Measurements from ENCODE around the gene TM9SF4.

Gene TM9SF4

GRCh38 chr20:32130965-32131364, 21.5 kb downstream of the TM9SF4 start:
- no peak for DNase-seq

GRCh38 chr20:32132911-32133549, 23.5 kb downstream of the TM9SF4 start:
- no peak for DNase-seq

DNA sequence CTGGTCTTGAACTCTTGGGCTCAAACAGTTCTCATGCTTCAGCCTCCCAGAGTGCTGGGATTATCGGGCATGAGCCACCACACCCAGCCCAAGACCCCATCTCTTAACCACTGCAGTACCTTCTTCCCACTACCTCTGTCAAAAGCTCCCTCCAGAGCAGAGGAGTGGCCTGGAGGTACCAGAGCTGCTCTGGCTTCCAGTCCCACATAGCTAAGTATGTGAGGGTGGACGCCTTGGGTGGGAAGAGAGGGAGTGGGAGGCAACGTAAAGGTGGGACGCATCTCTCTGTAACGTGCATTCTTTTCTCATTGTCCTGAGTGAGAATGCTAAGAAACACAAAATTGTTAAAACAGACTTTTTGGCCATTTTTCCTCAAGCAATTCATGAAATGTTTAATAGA, 24.5 kb downstream of the TM9SF4 start:
- no peak for DNase-seq

DNA sequence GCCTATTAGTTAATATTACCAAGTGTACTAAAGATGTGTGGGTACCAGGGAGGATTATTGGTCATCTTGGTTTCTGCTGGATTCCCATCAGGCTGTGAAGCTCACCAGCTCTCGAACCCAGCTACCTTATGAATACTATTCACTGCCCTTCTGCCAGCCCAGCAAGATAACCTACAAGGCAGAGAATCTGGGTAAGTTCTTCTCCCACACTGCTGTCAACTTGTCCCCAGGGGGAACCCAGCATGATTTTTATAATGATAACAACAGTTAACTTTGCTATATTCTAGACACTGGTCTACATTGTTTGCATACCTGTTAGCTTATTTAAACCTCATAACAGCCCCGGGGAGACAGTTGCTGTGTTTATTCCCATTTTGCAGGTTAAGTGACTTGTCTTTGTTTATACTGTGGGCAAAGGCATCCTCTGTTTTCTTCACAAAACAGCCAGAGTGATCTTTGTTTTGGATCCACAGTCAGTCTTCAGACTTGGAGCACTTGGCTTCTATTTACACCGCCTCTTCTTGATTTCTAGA, 26.5 kb downstream of the TM9SF4 start:
- no peak for DNase-seq

DNA sequence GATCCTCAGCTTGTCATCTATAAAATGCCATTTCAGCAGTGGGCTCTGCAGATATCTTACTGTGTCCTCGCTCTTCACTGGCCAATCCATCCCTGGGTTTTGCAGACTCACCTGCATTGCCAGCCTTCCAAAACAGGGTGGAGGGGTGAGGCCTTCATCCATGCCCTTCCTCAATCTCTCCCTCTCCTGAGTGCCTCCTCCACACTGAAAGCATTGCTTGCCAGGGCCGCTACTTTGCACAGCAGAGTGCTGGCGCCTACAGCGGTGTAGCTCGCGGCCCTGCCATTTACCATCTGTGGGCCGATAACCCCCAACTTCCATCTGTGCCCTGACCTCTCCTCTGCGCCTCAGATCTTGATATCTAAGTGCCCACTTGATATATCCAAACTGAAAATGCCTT, 29.4 kb downstream of the TM9SF4 start:
- DNase-seq: no peak

- DNase-seq: no peak
Measured at GRCh38 chr20:32139947-32140346, 30.4 kb downstream of the TM9SF4 start.

DNA sequence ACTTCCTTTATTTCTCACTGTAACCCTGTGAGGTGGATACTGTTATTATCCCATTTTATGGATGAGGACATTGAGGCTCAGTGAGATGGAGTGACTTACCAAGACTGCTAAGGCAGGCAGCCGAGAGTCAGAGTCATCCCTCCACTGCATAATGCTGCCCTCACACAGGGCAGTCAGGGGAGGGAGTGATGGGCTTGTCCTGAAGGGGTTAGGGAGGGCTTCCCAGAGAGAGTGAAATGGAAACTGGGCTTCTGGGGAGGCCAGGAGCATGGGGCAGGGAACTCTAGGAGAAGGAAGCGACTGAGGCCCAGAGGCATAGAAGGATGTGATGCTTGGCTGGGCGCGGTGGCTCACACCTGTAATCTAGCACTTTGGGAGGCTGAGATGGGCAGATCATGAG, 31.1 kb downstream of the TM9SF4 start:
- DNase-seq: no peak

GRCh38 chr20:32141465-32141980, 32.0 kb downstream of the TM9SF4 start:
- no peak for DNase-seq

GRCh38 chr20:32142088-32142487, 32.6 kb downstream of the TM9SF4 start:
- DNase-seq: no peak

GRCh38 chr20:32142991-32143390, 33.5 kb downstream of the TM9SF4 start:
- DNase-seq: no peak

- DNase-seq: no peak
Measured at GRCh38 chr20:32144898-32145662, 35.6 kb downstream of the TM9SF4 start.

DNA sequence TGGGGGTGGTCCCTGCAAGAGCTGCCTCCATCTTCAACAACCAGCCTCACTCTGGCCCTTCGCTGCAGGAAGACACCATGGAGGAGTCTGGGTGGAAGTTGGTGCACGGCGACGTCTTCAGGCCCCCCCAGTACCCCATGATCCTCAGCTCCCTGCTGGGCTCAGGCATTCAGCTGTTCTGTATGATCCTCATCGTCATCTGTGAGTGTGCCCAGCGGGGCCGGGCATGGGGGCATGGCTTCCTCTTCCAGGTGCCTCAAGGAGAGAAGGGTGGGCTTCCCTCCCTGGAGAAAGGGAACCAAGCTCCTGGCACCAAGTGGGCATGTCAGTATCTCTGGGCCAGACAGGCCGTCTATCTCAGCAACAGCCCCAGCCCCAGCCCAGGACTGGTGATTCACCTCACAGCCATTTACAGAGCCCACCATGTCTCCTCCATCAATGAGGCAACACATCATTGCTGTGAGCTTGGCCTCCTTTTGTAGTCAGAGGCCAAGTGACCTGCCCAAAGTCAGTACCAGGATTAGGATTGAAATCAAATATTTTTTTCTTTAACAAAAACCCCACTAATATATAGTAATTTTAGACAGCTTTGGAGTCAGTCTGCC, 40.2 kb downstream of the TM9SF4 start:
- DNase-seq: no peak

GRCh38 chr20:32150291-32150848, 40.9 kb downstream of the TM9SF4 start:
- no peak for DNase-seq

DNA sequence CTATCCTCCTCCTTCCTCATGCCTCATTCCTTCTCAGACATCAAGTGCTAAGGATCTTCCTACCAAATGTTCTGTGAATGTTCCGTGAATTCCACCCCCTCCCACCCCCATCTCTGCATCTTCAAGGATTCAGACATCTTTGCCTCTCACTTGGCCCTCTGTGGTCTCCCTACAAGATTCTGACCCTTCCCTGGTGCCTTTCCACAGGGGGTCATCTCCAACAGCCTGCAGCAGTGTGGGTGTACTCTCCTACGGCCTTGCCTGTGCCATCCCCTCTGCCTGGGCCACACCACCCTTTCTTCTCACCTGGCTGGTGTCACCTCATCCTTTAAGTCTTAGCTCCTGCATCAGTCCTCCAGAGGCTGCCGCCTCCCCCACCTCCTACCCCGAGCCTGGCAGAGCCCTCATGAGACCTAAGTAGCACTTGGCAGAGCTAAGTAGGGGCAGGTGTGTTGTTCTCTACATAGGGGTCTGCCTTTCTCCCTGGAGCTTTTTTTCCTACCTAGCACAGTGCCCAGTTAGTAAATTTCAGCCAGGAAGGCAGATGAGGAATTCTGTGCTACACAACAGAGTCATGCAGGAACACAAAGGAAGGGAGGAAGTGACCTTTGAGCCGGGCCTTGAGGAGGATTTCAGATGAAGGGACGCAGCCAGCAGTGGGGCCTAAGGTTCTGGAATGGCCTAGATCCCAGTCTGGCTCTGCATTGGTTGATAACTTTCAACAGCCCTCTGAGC, 43.1 kb downstream of the TM9SF4 start:
- no peak for DNase-seq

DNA sequence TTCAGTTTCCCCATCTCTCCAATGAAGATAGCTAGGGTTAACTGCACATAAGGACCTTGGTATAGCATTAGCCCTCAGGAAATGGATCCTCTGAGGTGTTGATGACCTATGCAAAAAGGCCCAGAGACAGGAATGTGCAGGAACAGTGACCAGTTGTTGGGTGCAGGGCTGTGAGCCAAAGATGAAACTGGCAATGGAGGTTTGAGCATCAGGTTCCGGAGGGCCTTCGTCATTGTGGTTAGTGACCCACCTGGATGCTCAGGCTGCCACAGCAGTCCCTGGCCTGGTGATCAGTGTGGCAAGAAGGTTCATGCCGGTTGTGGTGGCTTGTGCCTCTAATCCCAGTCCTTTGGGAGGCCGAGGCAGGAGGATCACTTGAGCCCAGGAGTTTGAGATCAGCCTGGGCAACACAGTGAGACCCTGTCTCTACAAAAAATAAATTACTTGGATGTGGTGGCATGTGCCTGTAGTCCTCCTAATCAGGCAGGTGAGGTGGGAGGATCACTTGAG, 43.7 kb downstream of the TM9SF4 start:
- no peak for DNase-seq

- no peak for DNase-seq
Measured at GRCh38 chr20:32153771-32154170, 44.3 kb downstream of the TM9SF4 start.

DNA sequence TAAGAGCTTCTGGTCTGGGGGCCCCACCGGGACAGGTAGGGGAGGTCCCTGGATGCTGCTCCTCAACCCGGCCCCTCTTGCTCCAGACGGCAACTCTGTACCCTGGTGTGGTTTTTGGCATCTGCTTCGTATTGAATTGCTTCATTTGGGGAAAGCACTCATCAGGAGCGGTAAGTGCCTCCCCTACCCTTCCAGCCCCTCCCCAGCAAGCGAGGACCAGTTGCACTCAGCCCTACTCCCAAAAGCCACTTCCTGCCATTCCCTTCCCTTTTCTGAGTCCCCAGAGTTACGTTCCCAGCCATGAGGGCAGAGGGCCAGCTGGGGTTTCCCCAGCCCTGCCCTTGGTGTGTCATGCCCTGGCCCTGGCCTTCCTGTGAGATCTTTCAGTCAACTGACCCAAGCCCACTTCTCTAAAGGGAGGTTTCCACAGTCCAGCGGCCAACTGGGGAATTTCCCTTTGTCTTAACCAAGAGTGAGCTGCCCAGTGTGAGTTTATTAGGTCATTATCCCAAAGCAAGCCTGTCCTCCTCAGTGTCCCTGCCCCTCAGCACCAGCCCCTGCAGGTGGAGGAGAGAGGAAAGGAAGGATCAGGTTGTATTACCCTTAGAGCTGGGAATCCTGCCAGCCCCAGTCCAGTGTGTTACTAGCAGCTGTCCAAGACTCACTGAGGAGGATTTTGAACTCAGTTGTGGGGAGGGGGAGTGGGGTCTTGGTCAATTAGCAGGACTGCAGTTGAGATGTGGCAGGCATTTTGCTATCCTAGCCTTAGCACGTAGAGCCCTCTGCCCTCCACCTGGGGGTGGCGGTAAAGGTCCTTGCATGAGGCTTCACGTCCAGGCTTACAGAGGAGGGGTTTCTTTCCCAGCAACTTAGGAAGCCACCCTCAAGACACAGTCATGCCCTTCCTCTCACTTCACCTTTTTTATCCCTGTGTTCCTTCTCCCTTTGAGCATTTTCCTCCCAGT, 45.8 kb downstream of the TM9SF4 start:
- DNase-seq: no peak

GRCh38 chr20:32157611-32158010, 48.1 kb downstream of the TM9SF4 start:
- DNase-seq: no peak

GRCh38 chr20:32158351-32158750, 48.8 kb downstream of the TM9SF4 start:
- no peak for DNase-seq

GRCh38 chr20:32158943-32159660, 49.6 kb downstream of the TM9SF4 start:
- DNase-seq: no peak
